ENCODE measurements around the gene LRRC4.

- no peak for TF ChIP-seq EZH2 (IDR thresholded peaks at IDR 0.05; ENCODE audit: insufficient read depth, poor library complexity, severe bottlenecking)
- TF ChIP-seq EZH2phosphoT487 (IDR thresholded peaks at IDR 0.05; ENCODE audit: insufficient read depth, low read depth): no peak
These were observed 35.4 kb downstream of the LRRC4 start for GRCh38 chr7:127995881-127996215.

All from GM23248 (cell line).